ENCODE results near the gene CNTNAP2.

The CNTNAP2 gene

DNA sequence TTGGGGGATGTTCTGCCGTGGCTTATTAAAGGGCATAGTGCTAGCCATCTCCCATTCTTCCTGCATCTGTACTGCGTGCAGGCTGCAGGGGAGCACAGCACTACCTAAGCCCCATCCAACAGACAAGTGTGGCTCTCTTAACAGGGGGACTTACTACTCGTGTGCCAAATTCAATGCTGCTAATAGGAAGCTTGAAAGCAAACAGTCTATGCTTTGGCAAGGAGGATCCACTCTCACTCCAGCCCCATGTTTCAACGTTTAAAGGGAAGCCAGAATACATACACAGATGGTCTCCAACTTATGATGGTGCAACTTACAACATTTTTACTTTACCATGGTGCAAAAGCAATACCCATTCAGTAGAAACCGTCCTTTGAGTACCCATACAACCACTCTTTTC, 2245.9 kb downstream of the CNTNAP2 start:
- Histone ChIP-seq H3K27ac (no peak overlapping the region), H3K4me3 (no peak overlapping the region)
- TF ChIP-seq, protein P1, sequence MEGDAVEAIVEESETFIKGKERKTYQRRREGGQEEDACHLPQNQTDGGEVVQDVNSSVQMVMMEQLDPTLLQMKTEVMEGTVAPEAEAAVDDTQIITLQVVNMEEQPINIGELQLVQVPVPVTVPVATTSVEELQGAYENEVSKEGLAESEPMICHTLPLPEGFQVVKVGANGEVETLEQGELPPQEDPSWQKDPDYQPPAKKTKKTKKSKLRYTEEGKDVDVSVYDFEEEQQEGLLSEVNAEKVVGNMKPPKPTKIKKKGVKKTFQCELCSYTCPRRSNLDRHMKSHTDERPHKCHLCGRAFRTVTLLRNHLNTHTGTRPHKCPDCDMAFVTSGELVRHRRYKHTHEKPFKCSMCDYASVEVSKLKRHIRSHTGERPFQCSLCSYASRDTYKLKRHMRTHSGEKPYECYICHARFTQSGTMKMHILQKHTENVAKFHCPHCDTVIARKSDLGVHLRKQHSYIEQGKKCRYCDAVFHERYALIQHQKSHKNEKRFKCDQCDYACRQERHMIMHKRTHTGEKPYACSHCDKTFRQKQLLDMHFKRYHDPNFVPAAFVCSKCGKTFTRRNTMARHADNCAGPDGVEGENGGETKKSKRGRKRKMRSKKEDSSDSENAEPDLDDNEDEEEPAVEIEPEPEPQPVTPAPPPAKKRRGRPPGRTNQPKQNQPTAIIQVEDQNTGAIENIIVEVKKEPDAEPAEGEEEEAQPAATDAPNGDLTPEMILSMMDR (IDR thresholded peaks at IDR 0.05), result no peak
- no peak for DNase-seq (ENCODE audit: low spot score)

DNA sequence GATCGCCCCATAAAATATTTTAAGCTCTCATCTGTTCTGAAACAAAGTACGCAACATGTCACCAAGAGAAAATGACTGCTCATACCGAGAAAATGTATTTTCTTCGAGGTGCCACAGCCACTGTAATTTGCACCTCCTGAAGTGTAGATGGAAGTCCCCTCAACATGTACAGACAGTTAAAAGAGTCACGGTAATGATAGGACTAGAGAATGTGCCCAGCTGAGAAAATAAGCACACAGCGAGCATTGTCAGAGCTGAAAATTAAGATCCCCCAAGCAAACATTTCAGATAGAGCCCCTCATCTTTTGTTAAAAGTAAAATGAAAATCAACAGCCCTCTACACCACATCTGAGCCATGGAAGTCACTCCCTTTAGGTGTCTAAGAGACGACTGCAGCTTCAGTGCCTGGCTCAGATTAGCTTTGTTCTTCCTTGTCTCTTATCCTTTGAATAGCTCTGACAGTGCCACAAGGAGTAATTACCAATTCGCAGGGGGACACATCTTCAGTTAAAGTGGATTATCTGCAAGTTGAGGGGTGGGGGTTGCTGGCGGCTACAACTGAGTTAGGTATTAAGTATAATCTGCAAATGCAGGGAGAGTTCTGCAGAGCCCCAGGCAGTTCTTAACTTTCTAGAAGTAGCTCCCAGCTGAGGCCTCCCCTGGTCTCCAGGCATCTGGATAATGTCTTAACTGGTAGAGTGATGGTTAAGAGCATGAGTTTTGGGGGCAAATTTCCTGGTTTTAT, 2251.3 kb downstream of the CNTNAP2 start:
- TF ChIP-seq, protein P1 (IDR thresholded peaks at IDR 0.05), result no peak
- DNase-seq (ENCODE audit: low spot score), result no peak
- no peak overlapping the region for H3K27ac ChIP-seq
- H3K4me3 ChIP-seq, result no peak overlapping the region

DNA sequence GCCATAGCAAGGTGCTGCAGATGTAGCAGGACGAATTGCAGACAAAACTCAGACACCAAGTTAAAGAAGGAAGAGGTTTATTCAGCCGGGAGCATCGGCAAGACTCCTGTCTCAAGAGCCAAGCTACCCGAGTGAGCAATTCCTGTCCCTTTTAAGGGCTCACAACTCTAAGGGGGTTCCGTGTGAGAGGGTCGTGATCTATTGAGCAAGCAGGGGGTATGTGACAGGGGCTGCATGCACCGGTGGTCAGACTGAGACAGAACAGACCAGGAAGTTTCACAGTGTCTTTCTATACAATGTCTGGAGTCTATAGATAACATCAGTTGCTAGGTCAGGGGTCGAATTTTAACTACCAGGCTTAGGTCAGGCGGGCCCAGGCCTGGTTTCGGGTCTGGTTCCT, 2252.0 kb downstream of the CNTNAP2 start:
- TF ChIP-seq, protein P1 (IDR thresholded peaks at IDR 0.05), result no peak
- Histone ChIP-seq H3K27ac (no peak overlapping the region), H3K4me3 (no peak overlapping the region)
- DNase-seq (ENCODE audit: low spot score), result no peak

DNA sequence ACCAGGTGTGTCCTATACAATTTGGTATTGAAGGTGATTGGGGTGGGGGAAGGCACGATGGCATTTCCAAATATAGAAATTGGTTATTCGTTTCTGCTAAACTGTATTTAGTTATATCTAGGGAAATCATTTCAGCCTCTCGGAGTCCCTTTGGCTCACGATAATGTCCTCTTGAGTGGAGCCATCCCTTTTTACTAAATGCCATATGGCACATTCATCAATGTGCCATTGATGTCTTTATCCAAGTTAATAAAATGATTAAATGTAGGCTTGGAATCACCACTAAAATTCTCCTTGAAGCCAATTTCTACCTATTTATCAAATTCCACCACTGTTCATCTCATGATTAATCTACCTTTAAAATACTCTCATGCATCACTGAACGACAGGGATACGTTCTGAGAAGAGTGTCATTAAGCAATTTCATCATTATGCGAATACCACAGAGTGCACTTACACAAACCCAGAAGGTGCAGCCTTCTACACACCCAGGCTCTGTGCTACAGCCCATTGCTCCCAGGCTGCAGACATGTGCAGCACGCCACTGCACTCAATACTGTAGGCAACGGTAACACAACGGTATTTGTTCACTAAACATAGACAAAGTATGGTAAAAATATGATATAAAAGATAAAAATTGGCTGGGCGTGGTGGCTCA, 2254.8 kb downstream of the CNTNAP2 start:
- TF ChIP-seq, protein P1 (IDR thresholded peaks at IDR 0.05), result no peak
- Histone ChIP-seq H3K4me3 (no peak overlapping the region), H3K27ac (no peak overlapping the region)
- DNase-seq (ENCODE audit: low spot score), result no peak

DNA sequence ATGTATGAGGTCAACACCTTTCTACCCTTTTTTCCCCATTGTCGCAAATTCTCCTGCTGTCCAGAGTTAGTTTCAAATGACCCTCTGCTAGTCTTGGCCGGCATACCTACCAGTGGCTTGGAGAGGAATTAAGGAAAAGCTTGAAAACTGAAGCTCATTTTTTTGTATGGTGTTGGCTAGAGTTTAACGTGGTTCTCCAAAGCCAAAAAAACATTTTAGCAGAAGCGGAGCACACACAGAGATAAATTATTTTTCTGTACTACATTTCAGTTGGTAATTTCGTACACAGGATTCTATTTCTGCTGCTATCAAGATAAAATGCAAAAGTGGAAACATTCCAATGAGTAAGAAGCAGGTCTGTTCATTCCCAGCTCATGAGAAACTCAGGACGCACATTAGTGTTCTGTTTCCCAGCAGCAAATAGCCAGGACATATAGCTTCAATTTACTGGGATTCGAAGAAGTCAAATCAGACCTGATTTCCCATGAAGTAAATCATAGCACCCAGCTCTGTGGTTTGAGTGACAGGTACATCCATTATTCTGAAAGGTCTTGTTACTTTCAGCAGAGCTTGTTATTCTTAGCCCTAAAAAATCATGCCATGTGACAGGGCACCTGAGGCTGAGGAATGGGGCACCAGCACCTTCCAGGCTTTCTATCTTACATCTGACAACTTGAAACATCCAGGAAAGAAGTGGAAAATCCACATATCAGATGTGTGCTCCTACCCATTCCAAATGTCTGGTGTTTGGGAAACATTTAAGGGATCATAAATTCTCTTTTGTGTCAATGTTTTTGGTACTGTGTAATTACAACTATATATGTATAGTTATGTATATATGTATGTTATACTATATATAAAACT, 2258.0 kb downstream of the CNTNAP2 start:
- TF ChIP-seq, protein P1 (IDR thresholded peaks at IDR 0.05), result no peak
- H3K4me3 ChIP-seq, result no peak overlapping the region
- DNase-seq (ENCODE audit: low spot score), result no peak
- no peak overlapping the region for H3K27ac ChIP-seq

DNA sequence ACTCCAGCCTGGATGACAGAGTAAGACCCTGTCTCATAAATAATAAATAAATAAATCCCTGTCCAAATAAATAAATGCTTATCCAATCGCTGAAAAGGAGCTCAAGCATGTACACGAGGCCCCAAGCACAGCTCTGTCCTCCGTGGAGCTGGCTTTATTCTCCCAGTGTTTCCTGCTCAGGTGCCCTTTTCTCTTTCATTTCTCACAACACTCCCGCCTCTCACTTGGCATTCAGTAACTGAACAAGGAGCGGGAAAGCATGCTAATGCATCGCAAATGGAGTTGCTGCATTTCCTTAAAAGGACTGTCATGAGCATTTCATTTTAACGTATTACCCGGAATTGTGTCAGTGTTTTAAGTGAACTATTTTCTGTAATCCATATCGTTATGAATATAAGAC, 2263.1 kb downstream of the CNTNAP2 start:
- DNase-seq (ENCODE audit: low spot score), result no peak
- H3K27ac ChIP-seq, result no peak overlapping the region
- TF ChIP-seq, protein P1 (IDR thresholded peaks at IDR 0.05), result no peak
- H3K4me3 ChIP-seq, result no peak overlapping the region

Data from coronary artery (tissue), 2 donors.